ENCODE data around the gene EIF3I. TPM values are rescaled to one million over a fixed set of nuclear protein-coding genes. Genes with fewer than 3 reads are reported as not detected.
"Not testable (repeated sequence)": the region's sequence is repeated elsewhere in the genome, so short reads cannot be mapped to it uniquely, and the experiment has no call there.

Gene EIF3I
- total RNA-seq, 1 donor from 2014 or later, result 131 TPM

DNA sequence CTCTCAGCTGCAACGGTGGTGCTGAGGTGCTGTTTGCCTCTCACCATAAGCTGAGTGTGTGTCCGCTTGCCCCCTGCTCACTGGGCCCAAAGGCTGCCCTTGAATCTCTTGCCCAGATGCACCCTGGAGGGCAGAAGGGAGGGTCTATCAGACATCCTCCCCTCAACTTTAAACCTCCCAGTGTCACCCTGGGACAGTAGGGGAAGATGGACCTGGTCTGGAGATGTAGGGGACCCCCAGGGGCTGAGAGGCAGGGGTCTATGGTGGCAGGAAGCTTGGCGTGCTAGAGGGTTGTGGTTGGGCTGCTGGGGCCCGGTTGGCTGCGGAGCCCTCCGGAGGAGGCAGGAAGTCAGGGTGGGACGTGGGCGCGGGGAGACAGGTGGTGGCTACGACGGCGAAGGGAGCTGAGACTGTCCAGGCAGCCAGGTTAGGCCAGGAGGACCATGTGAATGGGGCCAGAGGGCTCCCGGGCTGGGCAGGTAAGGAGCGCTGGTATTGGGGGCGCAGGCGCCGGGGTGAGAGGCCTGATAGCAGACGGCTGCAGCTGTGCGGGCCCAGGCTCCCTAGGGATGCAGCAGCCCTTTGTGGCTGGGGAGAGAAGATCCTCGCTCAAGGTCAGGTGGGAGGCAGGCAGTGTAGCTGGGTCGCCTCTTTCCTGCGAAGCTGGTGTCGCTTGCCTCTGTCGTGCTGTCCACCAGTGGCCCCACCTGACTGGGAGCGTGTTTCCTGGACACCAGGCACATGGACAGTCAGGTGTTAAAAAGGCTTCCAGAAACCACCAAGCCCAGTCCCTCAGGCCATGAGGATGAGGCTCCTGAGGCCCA lies 28.9 kb downstream of the EIF3I start, which contains the start of gene LCK:
LCK (plus strand) TSS at position 373 of the 824 bp plus-strand sequence. CDS start 23,065 bp downstream, outside the sequence.
- DNase-seq (ENCODE audit: low spot score), result no peak
- H3K4me3 Mint-ChIP-seq (ENCODE audit: unreplicated experiment), result no peak within 1 kb of the TSS
- H3K27ac Mint-ChIP-seq (ENCODE audit: unreplicated experiment), result no peak within 1 kb of the TSS
- no peaks in the 10 kb centered on the region for H3K9me3 Mint-ChIP-seq (ENCODE audit: low read depth)
- TF ChIP-seq, protein P1, sequence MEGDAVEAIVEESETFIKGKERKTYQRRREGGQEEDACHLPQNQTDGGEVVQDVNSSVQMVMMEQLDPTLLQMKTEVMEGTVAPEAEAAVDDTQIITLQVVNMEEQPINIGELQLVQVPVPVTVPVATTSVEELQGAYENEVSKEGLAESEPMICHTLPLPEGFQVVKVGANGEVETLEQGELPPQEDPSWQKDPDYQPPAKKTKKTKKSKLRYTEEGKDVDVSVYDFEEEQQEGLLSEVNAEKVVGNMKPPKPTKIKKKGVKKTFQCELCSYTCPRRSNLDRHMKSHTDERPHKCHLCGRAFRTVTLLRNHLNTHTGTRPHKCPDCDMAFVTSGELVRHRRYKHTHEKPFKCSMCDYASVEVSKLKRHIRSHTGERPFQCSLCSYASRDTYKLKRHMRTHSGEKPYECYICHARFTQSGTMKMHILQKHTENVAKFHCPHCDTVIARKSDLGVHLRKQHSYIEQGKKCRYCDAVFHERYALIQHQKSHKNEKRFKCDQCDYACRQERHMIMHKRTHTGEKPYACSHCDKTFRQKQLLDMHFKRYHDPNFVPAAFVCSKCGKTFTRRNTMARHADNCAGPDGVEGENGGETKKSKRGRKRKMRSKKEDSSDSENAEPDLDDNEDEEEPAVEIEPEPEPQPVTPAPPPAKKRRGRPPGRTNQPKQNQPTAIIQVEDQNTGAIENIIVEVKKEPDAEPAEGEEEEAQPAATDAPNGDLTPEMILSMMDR (IDR thresholded peaks at IDR 0.05), result no peak
- H3K27me3 Mint-ChIP-seq (ENCODE audit: low read depth), result no peaks in the 10 kb centered on the region
- H3K4me1 Mint-ChIP-seq (ENCODE audit: low read depth), result peaks cover 23% of the 10 kb centered on the region
- peaks cover 1% of the 10 kb centered on the region for H3K36me3 Mint-ChIP-seq (ENCODE audit: low read depth)

DNA sequence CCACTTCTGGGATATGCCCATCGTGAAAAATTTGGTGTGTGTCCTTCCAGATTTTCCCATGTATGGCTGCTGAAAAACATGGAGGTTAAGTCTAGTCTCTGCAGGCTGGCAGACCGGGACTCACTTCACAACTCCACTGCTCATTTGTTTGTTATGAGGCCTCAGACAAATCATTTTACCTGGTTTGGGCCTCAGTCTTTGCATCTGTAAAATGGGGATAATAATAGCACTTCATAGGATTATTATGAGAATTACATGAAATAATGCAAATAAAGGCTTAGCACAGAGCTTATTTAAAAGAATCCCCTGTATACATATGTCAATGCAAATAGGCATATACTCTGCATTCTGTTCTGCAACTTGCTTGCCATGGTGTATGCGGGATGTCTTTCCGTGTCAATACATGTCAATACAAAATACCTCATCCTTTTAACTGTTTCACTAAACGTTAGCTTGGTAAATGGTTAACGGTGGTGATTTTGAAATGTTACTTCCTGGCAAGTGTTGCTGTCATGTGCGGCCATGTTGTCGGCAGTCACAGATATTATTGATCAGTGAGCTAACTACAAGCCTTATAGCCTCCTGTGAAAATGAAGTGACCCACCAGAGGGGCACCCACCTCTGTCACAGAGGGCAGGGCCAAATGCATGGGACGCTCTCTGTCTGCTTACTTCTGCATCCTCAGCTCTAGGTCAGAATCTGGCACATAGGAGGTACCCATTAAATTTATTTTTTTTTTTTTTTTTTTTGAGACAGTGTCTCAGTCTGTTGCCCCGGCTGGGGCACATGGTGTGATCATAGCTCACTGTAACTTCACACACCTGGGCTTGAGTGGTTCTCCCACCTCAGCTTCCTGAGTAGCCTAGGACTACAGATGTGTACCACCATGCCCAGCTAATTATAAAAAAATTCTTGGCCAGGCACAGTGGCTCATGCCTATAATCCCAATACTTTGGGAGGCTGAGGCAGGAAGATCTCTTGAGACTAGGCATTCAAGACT lies 33.2 kb downstream of the EIF3I start:
- TF ChIP-seq, protein P1 (IDR thresholded peaks at IDR 0.05), result no peak

DNA sequence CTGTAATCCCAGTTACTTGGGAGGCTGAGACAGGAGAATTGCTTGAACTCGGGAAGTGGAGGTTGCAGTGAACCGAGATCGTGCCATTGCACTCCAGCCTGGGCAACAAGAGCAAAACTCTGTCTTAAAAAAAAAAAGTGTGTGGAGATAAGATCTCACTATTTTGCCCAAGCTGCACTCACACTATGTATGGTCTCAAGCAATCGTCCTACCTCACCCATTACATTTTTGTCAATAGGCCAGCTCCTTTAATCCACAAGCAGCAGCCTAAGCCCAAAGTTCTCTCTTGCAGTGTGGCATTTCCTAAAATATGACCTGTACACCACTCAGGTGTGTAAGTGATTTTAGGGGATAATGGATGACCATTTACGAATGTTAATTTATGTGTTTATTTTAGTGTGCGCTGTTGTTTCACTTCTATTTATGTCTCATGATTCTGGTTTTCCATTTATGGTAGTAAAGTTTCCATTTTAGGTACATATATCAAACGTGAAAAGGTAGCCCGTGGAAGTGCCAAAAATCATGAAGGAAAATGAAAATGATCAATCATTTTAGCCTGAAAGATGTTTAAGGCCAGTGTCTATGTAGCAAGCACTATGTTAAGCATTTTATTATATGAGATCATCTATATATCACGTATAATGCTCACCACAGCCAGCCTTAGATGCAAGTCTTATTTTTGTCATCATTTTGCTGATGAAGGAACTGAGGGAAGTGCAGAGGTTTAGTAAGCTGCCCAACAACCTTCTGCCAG lies 34.4 kb downstream of the EIF3I start:
- no peaks in the 10 kb centered on the region for H3K9me3 Mint-ChIP-seq (ENCODE audit: low read depth)
- H3K36me3 Mint-ChIP-seq (ENCODE audit: low read depth), result peaks cover 1% of the 10 kb centered on the region
- TF ChIP-seq, protein P1 (IDR thresholded peaks at IDR 0.05), result no peak

More for the DNA sequence above, 33.2 kb downstream of the EIF3I start:
- Mint-ChIP-seq H3K27ac (ENCODE audit: unreplicated experiment) (no peak overlapping the region), H3K36me3 (ENCODE audit: low read depth) (peaks cover 1% of the 10 kb centered on the region), H3K4me1 (ENCODE audit: low read depth) (no peaks in the 10 kb centered on the region), H3K9me3 (ENCODE audit: low read depth) (no peaks in the 10 kb centered on the region), H3K27me3 (ENCODE audit: low read depth) (no peaks in the 10 kb centered on the region), H3K4me3 (ENCODE audit: unreplicated experiment) (no peak overlapping the region)
- no peak for DNase-seq (ENCODE audit: low spot score)

DNA sequence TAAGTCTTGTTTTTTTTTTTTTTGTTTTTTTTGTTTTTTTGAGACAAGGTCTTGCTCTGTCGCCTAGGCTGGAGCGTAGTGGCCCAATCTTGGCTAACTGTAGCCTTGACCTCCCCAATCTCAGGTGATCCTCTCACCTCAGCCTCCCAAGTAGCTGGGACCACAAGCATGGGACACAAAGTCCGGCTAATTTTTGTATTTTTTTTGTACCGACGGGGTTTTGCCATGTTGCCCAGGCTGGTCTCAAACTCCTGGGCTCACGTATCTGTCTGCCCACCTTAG lies 35.0 kb downstream of the EIF3I start:
- no peaks in the 10 kb centered on the region for H3K9me3 Mint-ChIP-seq (ENCODE audit: low read depth)
- TF ChIP-seq, protein P1 (IDR thresholded peaks at IDR 0.05), result no peak
- no peak overlapping the region for H3K27ac Mint-ChIP-seq (ENCODE audit: unreplicated experiment)
- H3K36me3 Mint-ChIP-seq (ENCODE audit: low read depth), result no peaks in the 10 kb centered on the region
- H3K27me3 Mint-ChIP-seq (ENCODE audit: low read depth), result no peaks in the 10 kb centered on the region
- no peaks in the 10 kb centered on the region for H3K4me1 Mint-ChIP-seq (ENCODE audit: low read depth)
- no peak for DNase-seq (ENCODE audit: low spot score)
- H3K4me3 Mint-ChIP-seq (ENCODE audit: unreplicated experiment), result no peak overlapping the region

More for the DNA sequence above, 34.4 kb downstream of the EIF3I start:
- no peak for DNase-seq (ENCODE audit: low spot score)
- Mint-ChIP-seq H3K4me1 (ENCODE audit: low read depth) (no peaks in the 10 kb centered on the region), H3K27me3 (ENCODE audit: low read depth) (no peaks in the 10 kb centered on the region), H3K27ac (ENCODE audit: unreplicated experiment) (no peak overlapping the region), H3K4me3 (ENCODE audit: unreplicated experiment) (no peak overlapping the region)

- H3K9me3 Mint-ChIP-seq (ENCODE audit: low read depth); H3K27me3 Mint-ChIP-seq (ENCODE audit: low read depth); H3K27ac Mint-ChIP-seq (ENCODE audit: unreplicated experiment); DNase-seq (ENCODE audit: low spot score); H3K36me3 Mint-ChIP-seq (ENCODE audit: low read depth); H3K4me3 Mint-ChIP-seq (ENCODE audit: unreplicated experiment): not testable (repeated sequence)
- peaks cover 12% of the 10 kb centered on the region for H3K4me1 Mint-ChIP-seq (ENCODE audit: low read depth)
Observed at GRCh38 chr1:32263236-32263593, 41.0 kb downstream of the EIF3I start.
